H54 (cell line): ENCODE data around the gene CLUH.

Source experiments
- DNase-seq: peaks from one replicate; pipeline ENCODE4 v3.0.0; 2011; ENCODE audit warnings: low spot score, mixed read lengths; ENCODE audit not compliant: insufficient read length
- FAIRE-seq: peaks from 3 replicates; lab custom pipeline; 2011; peaks lifted over from hg19 to GRCh38; lab: Jason Lieb, UNC
- POLR2A ChIP-seq: IDR thresholded peaks from 2 replicates; pipeline ENCODE4 v1.6.1; 2011; ENCODE audit warnings: low read depth, mild to moderate bottlenecking, low read length

Gene CLUH

GRCh38 chr17:2711608-2712299, at the start of gene CLUH:
TSS of gene CLUH (minus strand) at chr17:2711764. CDS start at chr17:2711661, 103 bp downstream.
- FAIRE-seq (peak; percentile 41), DNase-seq (peak; percentile 99)
- peak; percentile 81 for TF ChIP-seq POLR2A

GRCh38 chr17:2758870-2759269, 47.3 kb upstream of the CLUH start:
- TF ChIP-seq POLR2A: no peak
- FAIRE-seq: no peak

DNA sequence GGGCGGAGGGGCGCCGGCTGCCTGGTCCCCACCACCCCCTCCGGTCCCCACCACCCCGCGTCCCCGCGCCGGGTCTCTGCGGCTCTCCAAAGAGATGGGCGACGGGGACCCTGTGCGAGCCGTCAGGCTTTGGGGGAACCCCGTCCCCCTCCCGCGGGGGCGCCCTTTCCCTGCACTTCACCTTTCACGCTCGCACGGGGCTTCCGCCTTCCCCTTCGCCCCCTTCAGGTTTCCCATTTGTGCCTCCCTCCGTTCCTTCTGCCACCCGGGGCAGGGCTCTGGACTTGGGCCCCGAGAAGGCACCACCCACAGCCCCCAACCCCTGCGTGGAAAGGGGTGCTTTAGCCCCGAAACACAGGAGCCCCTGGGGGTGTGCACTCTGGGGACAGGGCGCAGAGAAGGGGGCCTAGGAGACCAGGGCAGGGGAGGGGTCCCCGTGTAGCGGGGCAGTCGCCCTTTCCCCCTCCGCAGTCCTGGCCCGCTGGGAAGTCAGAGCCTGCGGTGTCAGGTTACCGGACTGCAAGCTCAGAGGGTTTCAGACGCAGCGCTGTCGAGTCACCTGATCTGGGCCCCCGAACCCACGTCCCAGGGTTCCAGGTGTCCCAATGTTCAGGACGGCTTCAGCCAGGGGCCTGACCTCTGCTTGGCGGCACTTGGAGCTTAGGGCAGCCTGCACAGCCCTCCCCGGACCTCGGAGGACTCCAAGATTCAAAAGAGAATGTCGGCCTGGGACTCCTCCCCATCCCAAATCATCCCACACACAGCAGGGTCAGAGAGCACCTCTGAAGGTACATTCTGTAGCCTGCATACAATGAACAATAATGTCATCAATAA, 44.5 kb upstream of the CLUH start:
- FAIRE-seq (no peak), DNase-seq (no peak)
- TF ChIP-seq POLR2A: no peak

More at GRCh38 chr17:2758870-2759269, 47.3 kb upstream of the CLUH start:
- DNase-seq: no peak

- TF ChIP-seq POLR2A: no peak
- no peak for FAIRE-seq
- DNase-seq: no peak
Observed at GRCh38 chr17:2751491-2751890, 39.9 kb upstream of the CLUH start.

GRCh38 chr17:2750721-2751120, 39.2 kb upstream of the CLUH start:
- DNase-seq: no peak
- no peak for TF ChIP-seq POLR2A

DNA sequence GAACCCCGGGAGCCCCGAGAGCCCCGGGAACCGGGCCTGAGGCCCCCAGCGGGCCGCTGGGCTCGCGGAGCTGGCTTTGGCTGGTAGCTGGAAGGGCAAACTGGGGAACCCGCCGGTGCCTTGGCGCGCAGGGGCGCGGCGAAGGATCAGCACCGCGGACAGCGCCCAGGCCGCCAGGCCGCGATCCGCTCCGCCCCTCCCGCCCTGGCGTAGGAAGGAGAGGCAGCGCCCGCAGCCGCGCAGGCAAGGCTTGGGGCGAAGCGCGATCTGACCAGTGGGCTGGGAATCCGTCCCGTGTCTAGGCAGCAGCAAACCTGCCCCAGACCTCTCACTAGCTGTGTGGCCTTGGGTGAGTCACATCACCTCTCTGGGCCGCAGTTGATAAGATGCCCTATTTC, 38.2 kb upstream of the CLUH start:
- FAIRE-seq (no peak), DNase-seq (peak; percentile 95)
- no peak for TF ChIP-seq POLR2A

More at GRCh38 chr17:2750721-2751120, 39.2 kb upstream of the CLUH start:
- FAIRE-seq: no peak

DNA sequence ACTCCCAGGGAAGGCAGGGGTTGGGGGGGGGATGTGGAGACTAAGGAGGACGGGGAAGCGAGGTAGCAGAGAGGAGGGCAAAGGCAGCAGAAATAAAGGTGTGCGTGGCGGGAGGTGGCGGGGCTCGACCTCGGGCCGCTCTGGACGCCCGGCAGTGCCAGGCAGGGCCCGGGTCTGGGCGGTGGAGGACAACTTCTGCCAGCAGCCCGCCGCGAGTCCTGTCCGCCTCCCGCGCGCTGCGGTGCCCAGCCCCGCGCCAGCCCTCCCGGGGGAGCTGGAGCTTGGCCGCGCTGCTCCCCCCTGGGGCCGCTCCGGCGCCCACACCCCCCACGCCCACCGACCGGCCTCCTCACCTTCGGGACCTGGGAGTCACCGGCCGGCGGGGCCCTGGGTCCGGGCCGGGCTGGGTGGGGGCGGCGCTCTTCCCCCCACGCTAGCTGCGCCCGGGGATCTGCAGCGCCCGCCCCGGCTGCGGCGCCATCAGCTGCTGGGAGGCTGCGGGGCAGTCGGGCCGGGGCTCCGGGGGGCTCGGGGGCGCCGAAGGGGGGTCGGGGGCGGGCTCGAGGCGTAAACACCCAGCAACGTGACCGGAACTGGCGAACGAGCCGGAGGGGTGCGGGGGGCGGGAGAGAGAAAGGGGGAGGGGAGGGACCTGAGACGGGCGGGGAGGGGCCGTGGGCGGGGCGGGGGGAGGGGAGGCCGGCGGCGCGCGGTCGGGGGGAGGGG, 37.7 kb upstream of the CLUH start, which contains the start of gene CCDC92B:
Gene CCDC92B (minus strand): TSS at position 595 of the 726 bp plus-strand sequence. CDS start 14,507 bp downstream, outside the sequence.
- no peak for TF ChIP-seq POLR2A
- no peak for FAIRE-seq
- DNase-seq: no peak

DNA sequence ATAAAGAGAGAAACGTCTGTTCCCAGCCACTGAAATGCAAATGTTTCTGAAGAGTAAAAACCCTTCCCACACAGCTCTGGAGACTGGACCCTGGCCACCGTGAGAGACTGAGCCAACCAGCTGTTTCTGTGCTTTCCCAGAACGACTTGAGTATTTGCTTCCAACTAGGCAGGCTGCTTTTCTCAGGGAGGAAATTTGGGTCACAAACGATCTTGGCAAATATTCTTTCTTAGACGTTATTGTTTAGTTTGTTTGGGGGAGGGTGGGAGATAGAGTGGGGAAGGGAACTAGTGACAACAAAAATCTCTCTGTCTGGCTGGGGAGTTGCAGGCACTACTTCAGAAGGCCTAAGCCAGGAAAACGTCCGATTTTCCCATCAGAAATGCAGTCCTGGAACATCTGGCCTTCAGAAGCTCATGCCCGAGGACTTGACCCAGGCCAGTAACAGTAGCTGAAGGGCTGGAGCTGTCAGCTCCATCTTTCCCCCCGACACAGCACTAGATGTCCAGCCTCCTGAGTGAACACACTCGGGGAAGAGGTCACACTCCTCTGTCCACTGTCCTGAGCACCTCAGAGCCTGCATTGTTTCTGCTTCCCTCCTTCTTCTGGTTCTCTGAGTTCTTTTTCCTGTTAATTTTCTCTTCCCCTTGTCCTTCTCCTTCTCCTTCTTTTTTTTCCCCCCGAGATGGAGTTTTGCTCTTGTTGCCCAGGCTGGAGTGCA, 33.9 kb upstream of the CLUH start:
- DNase-seq (no peak), FAIRE-seq (no peak)
- no peak for TF ChIP-seq POLR2A

- TF ChIP-seq POLR2A: no peak
- DNase-seq: no peak
- FAIRE-seq: no peak
Observed at GRCh38 chr17:2737693-2738092, 26.1 kb upstream of the CLUH start.

- FAIRE-seq: no peak
- DNase-seq: no peak
- TF ChIP-seq POLR2A: no peak
Observed at GRCh38 chr17:2736956-2737355, 25.4 kb upstream of the CLUH start.

- TF ChIP-seq POLR2A: no peak
- no peak for FAIRE-seq
- no peak for DNase-seq
Observed at GRCh38 chr17:2735896-2736295, 24.3 kb upstream of the CLUH start.

- FAIRE-seq (no peak), DNase-seq (no peak)
- TF ChIP-seq POLR2A: no peak
Observed at GRCh38 chr17:2734939-2735338, 23.4 kb upstream of the CLUH start.

- no peak for TF ChIP-seq POLR2A
- DNase-seq (no peak), FAIRE-seq (no peak)
Observed at GRCh38 chr17:2731807-2732206, 20.2 kb upstream of the CLUH start.
